GM12878 (cell line): ENCODE results near the gene SOBP. TPM values are rescaled to one million over a fixed set of nuclear protein-coding genes. Genes with fewer than 3 reads are reported as not detected.

Experiments used
- ATAC-seq: fragments of 200-7000 bp; cut with Tn5 transposase; 3 replicates; pipeline ENCODE4 v1.9.1; 2020; ENCODE audit warnings: mild to moderate bottlenecking, moderate library complexity
- BruUV-seq: library from RNA; stranded (reverse); fragments of 400-500 nt; replicated peaks from 2 replicates; lab custom pipeline; 2021; lab: Mats Ljungman, UMichigan
- CTCF ChIA-PET: fragments of 300-600 bp; sonication (Branson Sonifier 250); formaldehyde crosslinking; extraction: SDS; loops from one replicate; lab custom pipeline; 2021; ENCODE audit warnings: inconsistent platforms; lab: Yijun Ruan, JAX
- POLR2A ChIA-PET: fragments of 350-600 bp; formaldehyde crosslinking; extraction: SDS; loops from one replicate; lab custom pipeline; 2021; ENCODE audit warnings: inconsistent platforms; lab: Charles Lee
- RAD21 ChIA-PET: fragments of 300-600 bp; sonication (Branson Sonifier 250); formaldehyde crosslinking; loops from one replicate; lab custom pipeline; 2023; ENCODE audit warnings: antibody characterized with exemption; ENCODE audit not compliant: unreplicated experiment; lab: Charles Lee
- SMC1A ChIA-PET: fragments of 300-600 bp; sonication (Branson Sonifier 250); formaldehyde crosslinking; loops from one replicate; lab custom pipeline; 2023; ENCODE audit not compliant: unreplicated experiment, uncharacterized antibody; lab: Charles Lee
- DNase-seq: peaks from one replicate; pipeline ENCODE4 v3.0.0-alpha.2; 2011; ENCODE audit warnings: low read depth, low spot score
- FAIRE-seq: peaks from 3 replicates; lab custom pipeline; 2011; peaks lifted over from hg19 to GRCh38; lab: Jason Lieb, UNC
- H2AFZ ChIP-seq: 2 replicates; pipeline ENCODE4 v1.6.0; 2011; ENCODE audit warnings: low read depth, low read length, control low read depth; ENCODE audit not compliant: control insufficient read depth
- H3K27ac ChIP-seq: 2 replicates; pipeline ENCODE4 v1.5.1; 2011; ENCODE audit warnings: control low read depth; ENCODE audit not compliant: control insufficient read depth, insufficient read depth
- H3K27me3 ChIP-seq, 2 experiments: replicated peaks in 1 of 2; 2 replicates each; pipeline versions ENCODE4 v1.6.0 to v1.6.1; 2011; ENCODE audit warnings: low read length in 1 of 2; ENCODE audit not compliant: control insufficient read depth in 2 of 2, insufficient read depth in 2 of 2
- H3K36me3 ChIP-seq, 2 experiments: 2 replicates each; pipeline ENCODE4 v1.5.1; 2011; ENCODE audit warnings: low read length in 1 of 2; ENCODE audit not compliant: control insufficient read depth in 2 of 2, insufficient read depth in 2 of 2
- H3K4me1 ChIP-seq: 2 replicates; pipeline ENCODE4 v1.6.1; 2011; ENCODE audit warnings: mild to moderate bottlenecking, low read length, moderate library complexity, mixed read lengths; ENCODE audit not compliant: control insufficient read depth, insufficient read depth
- H3K4me2 ChIP-seq: 2 replicates; pipeline ENCODE4 v1.6.0; 2011; ENCODE audit warnings: control low read depth; ENCODE audit not compliant: control insufficient read depth, insufficient read depth
- H3K4me3 ChIP-seq: fragments of 200-600 bp; sonication (generic); 2 replicates; pipeline ENCODE4 v1.5.1; 2016
- H3K79me2 ChIP-seq: 2 replicates; pipeline ENCODE4 v1.6.0; 2011; ENCODE audit warnings: low read length; ENCODE audit not compliant: control insufficient read depth, insufficient read depth
- H3K9ac ChIP-seq: 2 replicates; pipeline ENCODE4 v1.8.0; 2011; ENCODE audit warnings: low read length, control low read depth, mixed read lengths; ENCODE audit not compliant: control insufficient read depth, insufficient read depth
- H3K9me3 ChIP-seq: replicated peaks from 3 replicates; pipeline ENCODE4 v1.5.1; 2011; ENCODE audit warnings: mild to moderate bottlenecking, low read length; ENCODE audit not compliant: control insufficient read depth, insufficient read depth
- H4K20me1 ChIP-seq: 2 replicates; pipeline ENCODE4 v1.6.0; 2011; ENCODE audit not compliant: control insufficient read depth, insufficient read depth
- MXI1 ChIP-seq: fragments of 150-350 bp; IDR thresholded peaks from 2 replicates; pipeline ENCODE4 v1.6.1; 2011; ENCODE audit warnings: low read depth, mild to moderate bottlenecking, inconsistent platforms, low read length, improper control_type of control experiment
- POLR2A ChIP-seq: IDR thresholded peaks from 2 replicates; pipeline ENCODE4 v1.6.1; 2011; ENCODE audit warnings: low read depth, mild to moderate bottlenecking, low read length
- POU2F2 ChIP-seq: IDR thresholded peaks from 3 replicates; pipeline ENCODE4 v1.6.1; 2011; ENCODE audit warnings: low read depth, mild to moderate bottlenecking, low read length, borderline replicate concordance
- RBBP5 ChIP-seq: fragments of 200-600 bp; sonication (generic); conservative IDR thresholded peaks from 2 replicates; pipeline ENCODE4 v1.6.1; 2016
- SMAD5 ChIP-seq: IDR thresholded peaks from 2 replicates; pipeline ENCODE4 v1.6.1; 2016; ENCODE audit warnings: antibody characterized with exemption, low read depth
- SP1 ChIP-seq: IDR thresholded peaks from one replicate; pipeline ENCODE4 v1.6.1; 2011; ENCODE audit warnings: low read depth, low read length
- WRNIP1 ChIP-seq: IDR thresholded peaks from 2 replicates; pipeline ENCODE4 v1.6.1; 2011; ENCODE audit warnings: low read depth, low read length, improper control_type of control experiment, borderline replicate concordance
- WGBS: methylation state at CpG from one replicate; pipeline ENCODE4 v1.1.6; 2016; ENCODE audit warnings: low lambda C conversion rate; ENCODE audit not compliant: insufficient replicate concordance, insufficient coverage; ENCODE audit errors: missing lambda C conversion rate; 5-methylcytosine and 5-hydroxymethylcytosine counted together
- in situ Hi-C: fragments of 300-500 bp; cut with MboI; formaldehyde crosslinking; loops from 9 replicates; pipeline ENCODE4 v1.14.3; 2018; ENCODE audit warnings: mixed read lengths
- intact Hi-C: fragments of 100-400 bp; cut with micrococcal nuclease; formaldehyde crosslinking; loops from one replicate; pipeline ENCODE4 v1.14.2; 2022; ENCODE audit not compliant: unreplicated experiment
- polyA plus RNA-seq, 11 experiments: library from polyadenylated mRNA; depleted of rRNA in 4 of 11; unstranded in 6 of 11; stranded (reverse) in 5 of 11; fragments of >200 nt; fragmentation: Nextera tagmentation in 4 of 11; fragmentation: Illumina TruSeq in 1 of 11; extraction: Ambion mirVana in 4 of 11; extraction: Trizol in 1 of 11; gene quantifications; 1 replicate in 1 of 11; 2 replicates in 10 of 11; pipeline versions ENCODE4 v1.2.1 to v1.2.3, GENCODE V29; 2011 to 2016; ENCODE audit warnings: inconsistent platforms in 2 of 11, missing spikeins in 2 of 11, low read depth in 1 of 11
- total RNA-seq, 4 experiments: library from RNA; depleted of rRNA in 3 of 4; stranded (reverse); fragments of >200 nt in 3 of 4; fragmentation: Illumina TruSeq in 1 of 4; extraction: Trizol in 1 of 4; gene quantifications; 2 replicates each; pipeline versions ENCODE4 v1.2.1 to v1.2.3, GENCODE V29; 2013 to 2021

Gene SOBP
- total and polyA plus RNA-seq, 10 of the 15 experiments (the other 5 are each of a cell fraction or from before 2014, with no cell fraction given) = 0.49 to 1.9 (median 0.78) TPM

DNA sequence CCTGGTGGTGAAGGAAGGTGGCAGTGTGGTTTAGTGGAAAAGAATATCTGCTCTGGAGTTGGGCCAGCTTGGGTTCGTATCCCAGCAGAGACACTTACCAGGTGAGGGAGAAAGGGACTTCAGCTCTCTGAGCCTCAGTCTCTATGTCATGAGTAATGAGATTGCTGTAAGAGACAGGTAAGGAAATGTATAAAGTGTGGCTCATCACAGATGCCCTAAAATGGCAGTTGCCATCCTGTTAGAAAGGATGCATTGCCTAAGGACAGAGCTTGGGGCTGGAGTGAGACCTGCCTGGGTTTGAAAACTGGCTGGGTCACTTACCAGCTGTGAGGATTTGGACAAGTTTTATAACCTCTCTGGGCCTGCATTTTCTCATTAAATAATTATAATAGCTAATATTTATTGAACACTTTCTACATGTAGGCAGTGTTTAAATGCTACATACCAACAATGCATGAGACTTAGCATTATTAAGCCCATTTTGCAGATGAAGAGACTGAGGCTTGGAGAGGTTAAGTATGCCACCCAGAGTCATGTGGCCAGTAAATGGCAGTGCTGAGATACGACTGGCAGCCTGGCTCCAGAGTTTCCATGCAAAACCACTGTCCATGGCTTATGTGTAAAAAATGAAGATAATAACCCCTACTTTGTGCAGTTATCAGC lies 157.0 kb downstream of the SOBP start:
- Histone ChIP-seq H3K27ac (no peak overlapping the region), H3K4me3 (no peak overlapping the region), H3K36me3 (no peaks in the 10 kb centered on the region), H4K20me1 (no peaks in the 10 kb centered on the region), H3K9me3 (no peaks in the 10 kb centered on the region), H3K9ac (no peak overlapping the region), H2AFZ (no peak overlapping the region), H3K27me3 (no peaks in the 10 kb centered on the region), H3K79me2 (no peaks in the 10 kb centered on the region), H3K4me1 (peaks cover 11% of the 10 kb centered on the region), H3K4me2 (no peak overlapping the region)
- BruUV-seq = no TSS peak
- POLR2A ChIA-PET = no interaction called here
- intact Hi-C loops (no loop called here), in situ Hi-C loops (no loop called here)
- RAD21 ChIA-PET = no interaction called here
- CTCF ChIA-PET = interaction anchor here (1.2 to 1.8 kb wide), 3 partner anchors 9 to 27 kb away, joined by 3 to 5 read pairs (median 4); no protein-coding TSS in a partner anchor
- ATAC-seq = no peak
- DNase-seq = no peak
- SMC1A ChIA-PET = interaction anchor here (1.0 kb wide), 1 partner anchor 26 kb away, joined by 3 read pairs; no protein-coding TSS in a partner anchor
- no peak for FAIRE-seq
- no peak for TF ChIP-seq RBBP5
- TF ChIP-seq WRNIP1 = no peak
- 100% methylated on average over 2 of the region's 2 CpGs for WGBS

DNA sequence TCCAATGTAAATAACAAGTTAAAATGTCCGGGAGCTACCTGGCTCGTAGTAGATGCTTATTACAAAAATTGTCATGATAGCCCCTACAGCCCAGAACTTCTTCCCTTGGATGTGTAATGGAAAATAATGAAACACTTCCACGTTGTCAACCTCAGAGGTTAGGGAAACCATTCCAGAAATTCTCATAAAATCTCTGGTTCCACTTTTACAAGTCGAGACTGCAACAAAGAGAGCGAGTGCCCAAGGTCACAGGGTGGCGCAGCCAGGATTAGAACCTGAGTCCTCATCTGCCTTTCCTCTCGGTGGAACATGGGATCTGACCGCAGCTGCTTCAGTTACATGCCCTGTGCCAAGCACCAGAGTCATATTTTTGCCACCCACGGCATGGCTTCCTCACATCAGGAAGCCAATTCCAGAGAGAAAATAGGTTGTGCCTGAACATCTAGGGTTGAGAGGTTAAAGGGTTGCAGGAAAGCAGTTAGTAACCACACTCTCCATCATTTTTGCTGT lies 157.6 kb downstream of the SOBP start:
- no peak overlapping the region for H3K4me3 ChIP-seq
- no TSS peak for BruUV-seq
- WGBS = 69% methylated on average over 9 of the region's 9 CpGs
- no peak overlapping the region for H3K4me2 ChIP-seq
- ChIA-PET POLR2A (no interaction called here), SMC1A (interaction anchor here (0.8 to 1.9 kb wide), 3 partner anchors 9 to 27 kb away, joined by 3 to 8 read pairs (median 3); no protein-coding TSS in a partner anchor), RAD21 (no interaction called here), CTCF (interaction anchor here (1.2 to 1.8 kb wide), 3 partner anchors 9 to 27 kb away, joined by 3 to 5 read pairs (median 4); no protein-coding TSS in a partner anchor)
- intact Hi-C loops (no loop called here), in situ Hi-C loops (no loop called here)
- H3K36me3 ChIP-seq = no peaks in the 10 kb centered on the region
- H3K79me2 ChIP-seq = no peaks in the 10 kb centered on the region
- DNase-seq = no peak
- no peak overlapping the region for H3K9ac ChIP-seq
- no peak overlapping the region for H3K27ac ChIP-seq
- no peaks in the 10 kb centered on the region for H4K20me1 ChIP-seq
- no peak overlapping the region for H2AFZ ChIP-seq
- no peaks in the 10 kb centered on the region for H3K9me3 ChIP-seq
- ATAC-seq = no peak
- FAIRE-seq = no peak
- H3K27me3 ChIP-seq = no peaks in the 10 kb centered on the region
- H3K4me1 ChIP-seq = peaks cover 6% of the 10 kb centered on the region
- no peak for TF ChIP-seq MXI1
- TF ChIP-seq SP1 = no peak
- TF ChIP-seq POU2F2 = no peak
- no peak for TF ChIP-seq SMAD5
- no peak for TF ChIP-seq POLR2A
